Peyer's patch (tissue), 4 donors: ENCODE measurements around the gene RRAD. TPM values are rescaled to one million over a fixed set of nuclear protein-coding genes. Genes with fewer than 3 reads are reported as not detected.
"Not testable (repeated sequence)": the region's sequence is repeated elsewhere in the genome, so short reads cannot be mapped to it uniquely, and the experiment has no call there.

Experiments
- DNase-seq, 3 donors: peaks; one replicate each; pipeline ENCODE4 v3.0.0-alpha.2; 2017 to 2019
- H3K27ac ChIP-seq, 4 donors: fragments of 200-600 bp; sonication (generic); one replicate each; pipeline ENCODE4 v1.5.1; 2016 to 2019
- H3K27me3 ChIP-seq, 2 donors: fragments of 200-600 bp; sonication (generic); one replicate each; pipeline ENCODE4 v1.5.1; 2019
- H3K36me3 ChIP-seq, 3 donors: fragments of 200-600 bp; sonication (generic); one replicate each; pipeline ENCODE4 v1.5.1; 2016 to 2019
- H3K4me1 ChIP-seq, 4 donors: fragments of 200-600 bp; sonication (generic); one replicate each; pipeline ENCODE4 v1.5.1; 2016 to 2019
- H3K4me3 ChIP-seq, 4 donors: fragments of 200-600 bp; sonication (generic); 1 replicate in 3 of 4; 2 replicates in 1 of 4; pipeline ENCODE4 v1.5.1; 2016 to 2019; ENCODE audit warnings: mild to moderate bottlenecking in 1 of 4
- H3K9me3 ChIP-seq, 4 donors: fragments of 200-600 bp; sonication (generic); one replicate each; pipeline ENCODE4 v1.5.1; 2016 to 2019; ENCODE audit warnings: mild to moderate bottlenecking in 1 of 4
- CTCF ChIP-seq, 6 experiments: fragments of 450-650 bp in 4 of 6; fragments of 200-600 bp in 2 of 6; sonication (generic) in 1 of 6; IDR thresholded peaks; one replicate each; pipeline ENCODE4 v1.5.1; 2017 to 2019; ENCODE audit warnings: antibody characterized with exemption in 6 of 6, mild to moderate bottlenecking in 3 of 6, moderate library complexity in 1 of 6
- POLR2A ChIP-seq, 2 donors: fragments of 450-650 bp; IDR thresholded peaks; one replicate each; pipeline ENCODE4 v1.5.1; 2017; ENCODE audit warnings: antibody characterized with exemption in 2 of 2, mild to moderate bottlenecking in 2 of 2, moderate library complexity in 2 of 2
- total RNA-seq, 4 donors: library from RNA; depleted of rRNA; stranded (reverse); fragments of >200 nt; gene quantifications; one replicate each; pipeline ENCODE4 v1.1.0, GENCODE V29; 2016

The RRAD gene
- total RNA-seq, 4 donors from 2014 or later, result 0.53 to 4.1 (median 2.8) TPM

GRCh38 chr16:66937725-66938337 is 12.5 kb upstream of the RRAD start:
- Histone ChIP-seq H3K27me3 (no peaks in the 10 kb centered on the region), H3K27ac (peak overlapping the region in 2 of 4 donors; percentile 20 to 97), H3K4me3 (peak overlapping the region in 2 of 4 donors; percentile 96 to 98), H3K4me1 (peaks cover 5 to 57% (median 13%) of the 10 kb centered on the region in 4 donors), H3K36me3 (peaks cover 0 to 56% (median 3%) of the 10 kb centered on the region in 3 donors), H3K9me3 (no peaks in the 10 kb centered on the region)
- no peak for DNase-seq
- TF ChIP-seq CTCF (IDR thresholded peaks at IDR 0.05) (no peak), POLR2A (IDR thresholded peaks at IDR 0.05) (no peak)

GRCh38 chr16:66936889-66937554 is 11.7 kb upstream of the RRAD start:
- H3K4me1 ChIP-seq, result peaks cover 5 to 65% (median 13%) of the 10 kb centered on the region in 4 donors
- H3K4me3 ChIP-seq, result peak overlapping the region in 2 of 4 donors; percentile 96 to 98
- DNase-seq, result no peak
- peak overlapping the region in 3 of 4 donors; percentile 92 to 97 (median 93) for H3K27ac ChIP-seq
- H3K27me3 ChIP-seq, result no peaks in the 10 kb centered on the region
- peaks cover 0 to 48% (median 3%) of the 10 kb centered on the region in 3 donors for H3K36me3 ChIP-seq
- TF ChIP-seq CTCF (IDR thresholded peaks at IDR 0.05) (no peak), POLR2A (IDR thresholded peaks at IDR 0.05) (no peak)
- H3K9me3 ChIP-seq, result no peaks in the 10 kb centered on the region

- peaks cover 0 to 44% (median 2%) of the 10 kb centered on the region in 3 donors for H3K36me3 ChIP-seq
- H3K4me3 ChIP-seq, result peak overlapping the region in 3 of 4 donors; percentile 80 to 98 (median 96)
- H3K27ac ChIP-seq, result peak overlapping the region in 3 of 4 donors; percentile 92 to 97 (median 93)
- no peaks in the 10 kb centered on the region for H3K27me3 ChIP-seq
- DNase-seq, result peak in 2 of 3 donors; percentile 72 to 78
- TF ChIP-seq CTCF (IDR thresholded peaks at IDR 0.05), result no peak
- peak; percentile 43 to 58 for TF ChIP-seq POLR2A (IDR thresholded peaks at IDR 0.05)
- no peaks in the 10 kb centered on the region for H3K9me3 ChIP-seq
- peaks cover 5 to 70% (median 13%) of the 10 kb centered on the region in 4 donors for H3K4me1 ChIP-seq
These were observed 11.1 kb upstream of the RRAD start for GRCh38 chr16:66936462-66936861.

- Histone ChIP-seq H3K36me3 (peaks cover 0 to 38% (median 0%) of the 10 kb centered on the region in 3 donors), H3K4me1 (peaks cover 5 to 64% (median 13%) of the 10 kb centered on the region in 4 donors), H3K4me3 (peak within 1 kb of the TSS; percentile 80 to 98 (median 92)), H3K9me3 (no peaks in the 10 kb centered on the region), H3K27me3 (no peaks in the 10 kb centered on the region), H3K27ac (peak within 1 kb of the TSS; percentile 92 to 97 (median 92))
- TF ChIP-seq POLR2A (IDR thresholded peaks at IDR 0.05), result peak; percentile 97 to 98
- no peak for TF ChIP-seq CTCF (IDR thresholded peaks at IDR 0.05)
- peak; percentile 25 to 95 (median 91) for DNase-seq
These were observed 10.1 kb upstream of the RRAD start, which contains the start of gene CES2 for GRCh38 chr16:66935314-66936011. Gene CES2, plus strand, starts transcription at chr16:66935516. Its CDS starts 120 bp downstream, at chr16:66935636.

- Histone ChIP-seq H3K27ac (peak overlapping the region; percentile 92 to 97 (median 92)), H3K4me1 (peaks cover 5 to 58% (median 13%) of the 10 kb centered on the region in 4 donors)
- DNase-seq, result not testable (repeated sequence)
These were observed 9.5 kb upstream of the RRAD start for GRCh38 chr16:66934839-66935313.

More at GRCh38 chr16:66934839-66935313, 9.5 kb upstream of the RRAD start:
- not testable (repeated sequence) for H3K27me3 ChIP-seq, H3K9me3 ChIP-seq
- peaks cover 0 to 32% (median 0%) of the 10 kb centered on the region in 3 donors for H3K36me3 ChIP-seq
- H3K4me3 ChIP-seq, result peak overlapping the region; percentile 80 to 98 (median 92)
